Measurements from ENCODE around the gene CENPX.

The CENPX gene

GRCh38 chr17:82022310-82022980 is at the start of gene CENPX:
TSS of gene CENPX (minus strand) at chr17:82022878. CDS start at chr17:82022861, 17 bp downstream.
- TF ChIP-seq EZH2phosphoT487 (IDR thresholded peaks at IDR 0.05; ENCODE audit: borderline replicate concordance, low read length) (no peak), CTCF (IDR thresholded peaks at IDR 0.05; ENCODE audit: low read depth, low read length, poor library complexity, severe bottlenecking) (no peak)
- peak within 1 kb of the TSS; percentile 10; the same call in 1 of the 2 replicates for H3K27ac ChIP-seq (ENCODE audit: low read depth, low read length)
- no peaks in the 10 kb centered on the region for H3K27me3 ChIP-seq (ENCODE audit: control insufficient read depth, low read length)
- H3K4me2 ChIP-seq (ENCODE audit: low read length): peak within 1 kb of the TSS; percentile 89
- H4K20me1 ChIP-seq (ENCODE audit: control insufficient read depth, insufficient read depth, low read depth, low read length): peaks cover 8% of the 10 kb centered on the region; the same call in 1 of the 2 replicates
- H3K4me1 ChIP-seq (ENCODE audit: control insufficient read depth, low read length): peaks cover 28% of the 10 kb centered on the region
- peak within 1 kb of the TSS; percentile 92 for H3K4me3 ChIP-seq (ENCODE audit: low read length)
- H3K9me2 ChIP-seq (replicated peaks; ENCODE audit: control insufficient read depth, low read length): no peaks in the 10 kb centered on the region
- H3K9me3 ChIP-seq (ENCODE audit: control insufficient read depth, insufficient read depth, low read length): no peaks in the 10 kb centered on the region
- H3F3A ChIP-seq (ENCODE audit: control insufficient read depth, insufficient read depth): peaks cover 3% of the 10 kb centered on the region; the same call in 1 of the 2 replicates
- H3K36me3 ChIP-seq (ENCODE audit: control insufficient read depth, low read length): peaks cover 9% of the 10 kb centered on the region
- H3K79me2 ChIP-seq (ENCODE audit: control insufficient read depth, low read length): peaks cover 35% of the 10 kb centered on the region

- Histone ChIP-seq H3K79me2 (ENCODE audit: control insufficient read depth, low read length) (peaks cover 8% of the 10 kb centered on the region), H3K27ac (ENCODE audit: low read depth, low read length) (no peak overlapping the region), H3K4me1 (ENCODE audit: control insufficient read depth, low read length) (peaks cover 12% of the 10 kb centered on the region), H3K4me2 (ENCODE audit: low read length) (no peak overlapping the region), H3K4me3 (ENCODE audit: low read length) (no peak overlapping the region), H4K20me1 (ENCODE audit: control insufficient read depth, insufficient read depth, low read depth, low read length) (no peaks in the 10 kb centered on the region), H3K27me3 (ENCODE audit: control insufficient read depth, low read length) (peaks cover 3% of the 10 kb centered on the region; the same call in 1 of the 2 replicates), H3K36me3 (ENCODE audit: control insufficient read depth, low read length) (no peaks in the 10 kb centered on the region), H3K9me3 (ENCODE audit: control insufficient read depth, insufficient read depth, low read length) (no peaks in the 10 kb centered on the region), H3K9me2 (replicated peaks; ENCODE audit: control insufficient read depth, low read length) (no peaks in the 10 kb centered on the region), H3F3A (ENCODE audit: control insufficient read depth, insufficient read depth) (peaks cover 4% of the 10 kb centered on the region; the same call in 1 of the 2 replicates)
- TF ChIP-seq CTCF (IDR thresholded peaks at IDR 0.05; ENCODE audit: low read depth, low read length, poor library complexity, severe bottlenecking): no peak
- TF ChIP-seq EZH2phosphoT487 (IDR thresholded peaks at IDR 0.05; ENCODE audit: borderline replicate concordance, low read length): no peak
Measured at GRCh38 chr17:82070611-82071010, 47.9 kb upstream of the CENPX start.

- Histone ChIP-seq H3F3A (ENCODE audit: control insufficient read depth, insufficient read depth) (no peaks in the 10 kb centered on the region), H3K9me3 (ENCODE audit: control insufficient read depth, insufficient read depth, low read length) (no peaks in the 10 kb centered on the region), H3K27ac (ENCODE audit: low read depth, low read length) (peak within 1 kb of the TSS; percentile 13; the same call in 1 of the 2 replicates), H3K9me2 (replicated peaks; ENCODE audit: control insufficient read depth, low read length) (no peaks in the 10 kb centered on the region), H3K4me3 (ENCODE audit: low read length) (peak within 1 kb of the TSS; percentile 95), H3K79me2 (ENCODE audit: control insufficient read depth, low read length) (peaks cover 36% of the 10 kb centered on the region), H3K4me1 (ENCODE audit: control insufficient read depth, low read length) (peaks cover 20% of the 10 kb centered on the region), H3K27me3 (ENCODE audit: control insufficient read depth, low read length) (no peaks in the 10 kb centered on the region), H4K20me1 (ENCODE audit: control insufficient read depth, insufficient read depth, low read depth, low read length) (peaks cover 6% of the 10 kb centered on the region; the same call in 1 of the 2 replicates), H3K4me2 (ENCODE audit: low read length) (peak within 1 kb of the TSS; percentile 89), H3K36me3 (ENCODE audit: control insufficient read depth, low read length) (peaks cover 42% of the 10 kb centered on the region)
- no peak for TF ChIP-seq CTCF (IDR thresholded peaks at IDR 0.05; ENCODE audit: low read depth, low read length, poor library complexity, severe bottlenecking)
- TF ChIP-seq EZH2phosphoT487 (IDR thresholded peaks at IDR 0.05; ENCODE audit: borderline replicate concordance, low read length): no peak
Measured at GRCh38 chr17:82065638-82066303, 43.1 kb upstream of the CENPX start, which contains the start of gene DUS1L. TSS of gene DUS1L (minus strand) at chr17:82065804. CDS start at chr17:82065059, 745 bp downstream.

Data from DOHH2 (cell line).